Suprapubic skin (tissue), 3 donors: ENCODE data around the gene MIPEP.

ENCODE experiments used
- EP300 ChIP-seq: sonication (generic); formaldehyde crosslinking; IDR thresholded peaks from one replicate; pipeline ENCODE4 v1.6.1; 2017; ENCODE audit warnings: antibody characterized with exemption
- TF ChIP-seq, protein P1 (sequence below), 2 donors: fragments of 200-600 bp in 1 of 2; fragments of 450-650 bp in 1 of 2; sonication (generic) in 1 of 2; IDR thresholded peaks; one replicate each; pipeline ENCODE4 v1.5.1; 2016 to 2019; ENCODE audit warnings: antibody characterized with exemption in 2 of 2, mild to moderate bottlenecking in 1 of 2, moderate library complexity in 1 of 2

DNA sequence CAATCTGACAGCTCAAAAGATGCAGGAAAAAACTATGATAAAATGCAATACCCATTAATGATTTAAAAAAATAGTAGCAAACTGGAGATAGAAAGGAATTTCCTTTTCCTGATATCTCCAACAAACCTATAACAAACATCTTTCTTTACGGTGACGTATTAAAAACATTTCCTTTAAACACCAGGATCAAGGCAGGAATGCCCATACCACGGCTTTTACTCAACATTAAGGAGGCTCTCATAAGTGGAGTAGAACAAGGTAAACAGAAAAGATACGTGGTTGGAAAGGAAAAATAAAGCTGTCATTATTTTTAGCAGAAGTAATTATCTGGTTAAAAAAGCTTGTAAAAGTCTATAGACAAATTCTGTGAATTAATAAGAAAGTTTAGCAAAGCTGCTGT lies 61.1 kb downstream of the MIPEP start:
- TF ChIP-seq, protein P1, sequence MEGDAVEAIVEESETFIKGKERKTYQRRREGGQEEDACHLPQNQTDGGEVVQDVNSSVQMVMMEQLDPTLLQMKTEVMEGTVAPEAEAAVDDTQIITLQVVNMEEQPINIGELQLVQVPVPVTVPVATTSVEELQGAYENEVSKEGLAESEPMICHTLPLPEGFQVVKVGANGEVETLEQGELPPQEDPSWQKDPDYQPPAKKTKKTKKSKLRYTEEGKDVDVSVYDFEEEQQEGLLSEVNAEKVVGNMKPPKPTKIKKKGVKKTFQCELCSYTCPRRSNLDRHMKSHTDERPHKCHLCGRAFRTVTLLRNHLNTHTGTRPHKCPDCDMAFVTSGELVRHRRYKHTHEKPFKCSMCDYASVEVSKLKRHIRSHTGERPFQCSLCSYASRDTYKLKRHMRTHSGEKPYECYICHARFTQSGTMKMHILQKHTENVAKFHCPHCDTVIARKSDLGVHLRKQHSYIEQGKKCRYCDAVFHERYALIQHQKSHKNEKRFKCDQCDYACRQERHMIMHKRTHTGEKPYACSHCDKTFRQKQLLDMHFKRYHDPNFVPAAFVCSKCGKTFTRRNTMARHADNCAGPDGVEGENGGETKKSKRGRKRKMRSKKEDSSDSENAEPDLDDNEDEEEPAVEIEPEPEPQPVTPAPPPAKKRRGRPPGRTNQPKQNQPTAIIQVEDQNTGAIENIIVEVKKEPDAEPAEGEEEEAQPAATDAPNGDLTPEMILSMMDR (IDR thresholded peaks at IDR 0.05): no peak
- no peak for TF ChIP-seq EP300
